Calu3 (cell line): ENCODE data around the gene SLC7A6OS. TPM values are rescaled to one million over a fixed set of nuclear protein-coding genes. Genes with fewer than 3 reads are reported as not detected.

Experiments used
- BruUV-seq: library from RNA; stranded (reverse); fragments of 400-500 nt; replicated peaks from 2 replicates; lab custom pipeline; 2021; lab: Mats Ljungman, UMichigan
- CTCF ChIA-PET: fragments of 300-600 bp; sonication (Branson Sonifier 250); formaldehyde crosslinking; loops from one replicate; lab custom pipeline; 2022; ENCODE audit warnings: antibody characterized with exemption; lab: Charles Lee
- DNase-seq: peaks from one replicate; pipeline ENCODE4 v3.0.0; 2022
- H3K27ac Mint-ChIP-seq: one replicate; pipeline ENCODE4 v1.8.0; 2022; ENCODE audit warnings: mixed read lengths; ENCODE audit not compliant: unreplicated experiment
- H3K27me3 Mint-ChIP-seq: one replicate; pipeline ENCODE4 v1.8.0; 2022; ENCODE audit warnings: mixed read lengths; ENCODE audit not compliant: unreplicated experiment
- H3K36me3 Mint-ChIP-seq: one replicate; pipeline ENCODE4 v1.8.0; 2022; ENCODE audit warnings: mild to moderate bottlenecking, moderate library complexity, mixed read lengths; ENCODE audit not compliant: insufficient read depth, unreplicated experiment
- H3K4me1 Mint-ChIP-seq: one replicate; pipeline ENCODE4 v1.8.0; 2022; ENCODE audit warnings: mild to moderate bottlenecking, low read depth, mixed read lengths; ENCODE audit not compliant: unreplicated experiment
- H3K4me3 Mint-ChIP-seq: one replicate; pipeline ENCODE4 v1.8.0; 2022; ENCODE audit warnings: mild to moderate bottlenecking, low read depth, moderate library complexity, mixed read lengths; ENCODE audit not compliant: unreplicated experiment
- H3K9me3 Mint-ChIP-seq: one replicate; pipeline ENCODE4 v1.8.0; 2022; ENCODE audit warnings: low read depth, mixed read lengths; ENCODE audit not compliant: unreplicated experiment
- intact Hi-C: fragments of 100-400 bp; cut with micrococcal nuclease; formaldehyde crosslinking; loops from one replicate; pipeline ENCODE4 v1.10.0; 2022; ENCODE audit not compliant: unreplicated experiment
- total RNA-seq: library from RNA; stranded (reverse); gene quantifications from 2 replicates; pipeline ENCODE4 v1.2.3, GENCODE V29; 2022
- TF ChIP-seq, protein P1 (sequence below): fragments of 200-600 bp; IDR thresholded peaks from one replicate; pipeline ENCODE4 v1.8.0; 2022; ENCODE audit warnings: antibody characterized with exemption; ENCODE audit not compliant: unreplicated experiment

The SLC7A6OS gene
- total RNA-seq, 1 experiment from 2014 or later = 28.4 TPM

DNA sequence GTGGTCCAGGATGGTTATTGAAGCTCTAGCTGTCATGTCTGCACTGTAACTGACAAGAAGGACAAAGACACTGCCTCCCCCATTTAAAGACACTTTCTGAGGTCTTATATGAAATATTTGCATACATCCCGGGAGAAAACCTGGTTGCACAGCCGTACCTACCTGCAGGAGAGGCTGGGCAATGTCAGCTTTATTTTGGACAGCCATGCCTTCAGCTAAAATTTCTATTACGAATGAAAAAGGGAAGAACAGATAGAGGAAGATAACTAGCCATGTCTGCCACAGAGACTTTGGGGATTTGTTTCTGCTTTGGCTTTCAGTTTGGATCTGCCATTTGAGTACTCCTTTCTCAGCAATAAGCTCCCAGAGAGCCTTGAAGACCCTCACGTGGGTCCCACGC is 27.4 kb downstream of the SLC7A6OS start:
- Mint-ChIP-seq H3K27ac (no peak overlapping the region), H3K9me3 (no peaks in the 10 kb centered on the region), H3K4me1 (no peaks in the 10 kb centered on the region), H3K27me3 (no peaks in the 10 kb centered on the region), H3K4me3 (no peak overlapping the region), H3K36me3 (peaks cover 19% of the 10 kb centered on the region)
- CTCF ChIA-PET = interaction anchor here (0.6 kb wide), 1 partner anchor 243 kb away, joined by 3 read pairs; no protein-coding TSS in a partner anchor
- intact Hi-C loops = no loop called here
- TF ChIP-seq, protein P1, sequence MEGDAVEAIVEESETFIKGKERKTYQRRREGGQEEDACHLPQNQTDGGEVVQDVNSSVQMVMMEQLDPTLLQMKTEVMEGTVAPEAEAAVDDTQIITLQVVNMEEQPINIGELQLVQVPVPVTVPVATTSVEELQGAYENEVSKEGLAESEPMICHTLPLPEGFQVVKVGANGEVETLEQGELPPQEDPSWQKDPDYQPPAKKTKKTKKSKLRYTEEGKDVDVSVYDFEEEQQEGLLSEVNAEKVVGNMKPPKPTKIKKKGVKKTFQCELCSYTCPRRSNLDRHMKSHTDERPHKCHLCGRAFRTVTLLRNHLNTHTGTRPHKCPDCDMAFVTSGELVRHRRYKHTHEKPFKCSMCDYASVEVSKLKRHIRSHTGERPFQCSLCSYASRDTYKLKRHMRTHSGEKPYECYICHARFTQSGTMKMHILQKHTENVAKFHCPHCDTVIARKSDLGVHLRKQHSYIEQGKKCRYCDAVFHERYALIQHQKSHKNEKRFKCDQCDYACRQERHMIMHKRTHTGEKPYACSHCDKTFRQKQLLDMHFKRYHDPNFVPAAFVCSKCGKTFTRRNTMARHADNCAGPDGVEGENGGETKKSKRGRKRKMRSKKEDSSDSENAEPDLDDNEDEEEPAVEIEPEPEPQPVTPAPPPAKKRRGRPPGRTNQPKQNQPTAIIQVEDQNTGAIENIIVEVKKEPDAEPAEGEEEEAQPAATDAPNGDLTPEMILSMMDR = no peak
- no TSS peak for BruUV-seq
- no peak for DNase-seq

DNA sequence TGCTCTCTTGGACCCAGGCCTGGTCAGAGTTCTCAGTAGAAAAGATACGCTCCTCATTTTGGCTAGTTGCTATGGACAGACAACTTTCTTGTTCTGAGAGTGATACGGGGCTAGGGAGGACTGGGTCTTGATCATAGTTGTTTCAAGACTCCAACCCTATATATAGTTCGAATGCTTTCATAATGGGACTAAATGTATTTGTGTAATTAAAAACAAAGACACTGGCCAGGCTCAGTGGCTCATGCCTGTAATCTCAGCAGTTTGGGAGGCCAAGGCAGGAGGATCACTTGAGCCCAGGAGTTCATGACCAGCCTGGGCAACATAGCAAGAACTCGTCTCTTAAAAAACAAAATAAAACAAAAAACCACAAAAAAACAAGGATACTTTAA is 28.7 kb downstream of the SLC7A6OS start:
- no TSS peak for BruUV-seq
- CTCF ChIA-PET = no interaction called here
- no peak overlapping the region for H3K4me3 Mint-ChIP-seq
- peaks cover 13% of the 10 kb centered on the region for H3K36me3 Mint-ChIP-seq
- no peaks in the 10 kb centered on the region for H3K4me1 Mint-ChIP-seq
- no peaks in the 10 kb centered on the region for H3K27me3 Mint-ChIP-seq
- H3K9me3 Mint-ChIP-seq = no peaks in the 10 kb centered on the region
- TF ChIP-seq, protein P1 = no peak
- no peak for DNase-seq
- H3K27ac Mint-ChIP-seq = no peak overlapping the region
- intact Hi-C loops = no loop called here

DNA sequence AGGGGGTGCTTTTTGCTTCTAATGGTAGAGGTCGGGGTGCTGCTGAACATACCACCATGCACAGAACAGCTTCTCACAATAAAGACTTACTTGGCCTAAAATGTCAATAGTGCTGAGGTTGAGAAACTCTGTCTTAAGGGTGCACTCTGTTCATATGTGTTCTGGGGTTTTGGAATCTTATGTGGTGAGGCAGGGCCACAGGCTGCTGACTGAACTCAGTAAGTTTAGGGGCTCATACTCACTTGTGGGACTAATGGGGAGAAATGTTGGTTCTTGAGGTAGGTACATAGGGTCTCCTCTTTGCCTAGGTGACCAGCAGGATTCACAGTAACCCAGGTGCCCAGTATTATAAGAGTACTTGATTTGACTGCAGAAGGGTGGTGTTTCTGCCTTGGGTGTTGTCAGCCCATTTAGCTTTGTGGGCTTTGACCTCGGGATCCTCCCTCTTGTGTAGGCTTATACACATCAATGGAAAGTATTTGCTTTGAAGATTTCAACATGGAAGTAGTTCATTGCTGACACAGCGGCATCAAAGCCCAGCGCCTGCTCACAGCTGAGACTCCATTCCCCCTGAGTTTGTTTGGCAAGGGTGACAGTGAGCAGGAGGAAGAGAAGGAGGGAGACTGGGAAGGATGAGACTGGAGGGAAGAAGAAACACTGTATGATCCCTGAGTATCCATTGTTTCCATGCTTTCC is 29.2 kb downstream of the SLC7A6OS start:
- Mint-ChIP-seq H3K27ac (no peak overlapping the region), H3K36me3 (peaks cover 12% of the 10 kb centered on the region), H3K27me3 (no peaks in the 10 kb centered on the region), H3K9me3 (no peaks in the 10 kb centered on the region), H3K4me1 (no peaks in the 10 kb centered on the region), H3K4me3 (no peak overlapping the region)
- CTCF ChIA-PET = interaction anchor here (1.4 kb wide), 1 partner anchor 29 kb away, joined by 5 read pairs; the partner anchor contains the start of genes PRMT7 and SLC7A6OS
- TF ChIP-seq, protein P1 = no peak
- intact Hi-C loops = no loop called here
- no peak for DNase-seq
- BruUV-seq = no TSS peak

DNA sequence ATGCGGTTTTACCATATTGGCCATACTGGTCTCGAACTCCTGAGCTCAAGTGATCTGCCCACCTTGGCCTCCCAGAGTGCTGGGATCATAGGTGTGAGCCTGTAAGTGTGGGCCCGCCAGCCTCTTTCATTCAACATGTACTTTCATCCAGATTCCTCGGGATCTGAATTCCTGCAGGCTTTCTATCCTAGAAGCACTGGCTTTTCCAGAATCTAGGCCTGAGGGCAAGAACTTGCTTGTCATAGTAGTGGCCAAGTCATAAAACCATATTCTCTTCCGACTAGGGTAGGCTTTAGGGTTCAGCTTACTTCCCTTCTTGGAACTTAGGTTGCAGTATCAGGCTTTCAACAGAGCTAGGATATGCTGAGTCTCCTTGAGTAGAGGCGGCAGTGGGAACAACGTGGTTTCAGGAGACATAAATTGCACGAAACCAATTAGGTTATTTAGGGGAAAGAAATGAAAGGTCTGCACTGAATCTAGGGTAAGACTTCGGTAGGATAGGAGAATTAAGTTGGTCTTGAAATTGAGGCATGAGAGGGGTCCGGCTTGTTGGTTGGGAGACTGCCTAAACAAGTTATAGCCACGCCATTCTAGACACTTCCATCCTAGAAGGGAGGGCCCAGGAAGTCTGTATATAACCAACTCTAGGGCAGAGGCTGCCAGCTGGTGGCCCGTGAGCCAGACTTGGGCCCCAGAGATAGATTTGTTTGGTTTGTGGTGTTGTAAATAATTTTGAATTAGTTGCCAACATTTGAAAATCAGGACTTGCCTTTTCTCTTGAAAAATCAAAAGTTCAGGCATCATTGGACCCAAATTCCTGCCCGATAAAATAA is 30.8 kb downstream of the SLC7A6OS start:
- Mint-ChIP-seq H3K4me1 (no peaks in the 10 kb centered on the region), H3K9me3 (no peaks in the 10 kb centered on the region), H3K4me3 (no peak overlapping the region), H3K36me3 (peaks cover 6% of the 10 kb centered on the region), H3K27me3 (no peaks in the 10 kb centered on the region), H3K27ac (no peak overlapping the region)
- CTCF ChIA-PET = interaction anchor here (0.7 to 1.5 kb wide), 5 partner anchors 12 to 31 kb away, joined by 3 to 6 read pairs (median 4); partner anchors contain the start of genes PRMT7, SLC7A6 and SLC7A6OS
- no peak for DNase-seq
- intact Hi-C loops = no loop called here
- BruUV-seq = no TSS peak
- TF ChIP-seq, protein P1 = no peak
